Measurements from ENCODE around the gene ZNF831. TPM values are rescaled to one million over a fixed set of nuclear protein-coding genes. Genes with fewer than 3 reads are reported as not detected.

Gene ZNF831
- polyA plus RNA-seq, 2 donors: 0.09 to 0.16 TPM

GRCh38 chr20:59190466-59190865 is 26.8 kb downstream of the ZNF831 start:
- Histone ChIP-seq H3K9me3 (ENCODE audit: control insufficient read depth in 2 of 2, insufficient read depth in 1 of 2, low read depth in 1 of 2, low read length in 1 of 2) (peaks cover 0 to 1% of the 10 kb centered on the region in 2 donors), H3K4me3 (ENCODE audit: low read depth in 1 of 2, low read length in 2 of 2) (no peak overlapping the region), H3K36me3 (ENCODE audit: control insufficient read depth in 2 of 2, insufficient read depth in 2 of 2, low read length in 1 of 2) (peaks cover 0 to 2% of the 10 kb centered on the region in 2 donors), H3K4me1 (ENCODE audit: control insufficient read depth in 2 of 2, insufficient read depth in 2 of 2, low read length in 1 of 2) (no peaks in the 10 kb centered on the region), H3K27me3 (ENCODE audit: control insufficient read depth in 1 of 2, insufficient read depth in 2 of 2, low read length in 2 of 2) (no peaks in the 10 kb centered on the region), H3K27ac (ENCODE audit: low read depth in 2 of 2, low read length in 1 of 2) (no peak overlapping the region)
- WGBS, 2 donors: 71 to 72% methylated on average over 5 of the region's 5 CpGs

- no peak overlapping the region for H3K4me3 ChIP-seq (ENCODE audit: low read depth in 1 of 2, low read length in 2 of 2)
- WGBS, 2 donors: 93 to 95% methylated on average over 37 to 40 of the region's 40 CpGs
- H3K4me1 ChIP-seq (ENCODE audit: control insufficient read depth in 2 of 2, insufficient read depth in 2 of 2, low read length in 1 of 2): no peaks in the 10 kb centered on the region
- no peak overlapping the region for H3K27ac ChIP-seq (ENCODE audit: low read depth in 2 of 2, low read length in 1 of 2)
- no peaks in the 10 kb centered on the region for H3K27me3 ChIP-seq (ENCODE audit: control insufficient read depth in 1 of 2, insufficient read depth in 2 of 2, low read length in 2 of 2)
- H3K36me3 ChIP-seq (ENCODE audit: control insufficient read depth in 2 of 2, insufficient read depth in 2 of 2, low read length in 1 of 2): no peaks in the 10 kb centered on the region
- peaks cover 0 to 1% of the 10 kb centered on the region in 2 donors for H3K9me3 ChIP-seq (ENCODE audit: control insufficient read depth in 2 of 2, insufficient read depth in 1 of 2, low read depth in 1 of 2, low read length in 1 of 2)
These were observed 27.6 kb downstream of the ZNF831 start for GRCh38 chr20:59191036-59191755.

- Histone ChIP-seq H3K27me3 (ENCODE audit: control insufficient read depth in 1 of 2, insufficient read depth in 2 of 2, low read length in 2 of 2) (no peaks in the 10 kb centered on the region), H3K4me3 (ENCODE audit: low read depth in 1 of 2, low read length in 2 of 2) (no peak overlapping the region), H3K36me3 (ENCODE audit: control insufficient read depth in 2 of 2, insufficient read depth in 2 of 2, low read length in 1 of 2) (no peaks in the 10 kb centered on the region), H3K27ac (ENCODE audit: low read depth in 2 of 2, low read length in 1 of 2) (no peak overlapping the region), H3K4me1 (ENCODE audit: control insufficient read depth in 2 of 2, insufficient read depth in 2 of 2, low read length in 1 of 2) (no peaks in the 10 kb centered on the region), H3K9me3 (ENCODE audit: control insufficient read depth in 2 of 2, insufficient read depth in 1 of 2, low read depth in 1 of 2, low read length in 1 of 2) (peaks cover 0 to 1% of the 10 kb centered on the region in 2 donors)
- WGBS, 2 donors: 63 to 68% methylated on average over 51 to 66 of the region's 66 CpGs
These were observed 28.3 kb downstream of the ZNF831 start for GRCh38 chr20:59191756-59192532.

- Histone ChIP-seq H3K4me3 (ENCODE audit: low read depth in 1 of 2, low read length in 2 of 2) (no peak overlapping the region), H3K36me3 (ENCODE audit: control insufficient read depth in 2 of 2, insufficient read depth in 2 of 2, low read length in 1 of 2) (no peaks in the 10 kb centered on the region), H3K4me1 (ENCODE audit: control insufficient read depth in 2 of 2, insufficient read depth in 2 of 2, low read length in 1 of 2) (no peaks in the 10 kb centered on the region), H3K27me3 (ENCODE audit: control insufficient read depth in 1 of 2, insufficient read depth in 2 of 2, low read length in 2 of 2) (no peaks in the 10 kb centered on the region), H3K9me3 (ENCODE audit: control insufficient read depth in 2 of 2, insufficient read depth in 1 of 2, low read depth in 1 of 2, low read length in 1 of 2) (peaks cover 0 to 1% of the 10 kb centered on the region in 2 donors), H3K27ac (ENCODE audit: low read depth in 2 of 2, low read length in 1 of 2) (no peak overlapping the region)
- WGBS, 2 donors: 93 to 94% methylated on average over 25 of the region's 25 CpGs
These were observed 28.9 kb downstream of the ZNF831 start for GRCh38 chr20:59192533-59192896.

- 84% methylated on average over 7 of the region's 7 CpGs for WGBS, 2 donors
- Histone ChIP-seq H3K36me3 (ENCODE audit: control insufficient read depth in 2 of 2, insufficient read depth in 2 of 2, low read length in 1 of 2) (no peaks in the 10 kb centered on the region), H3K27ac (ENCODE audit: low read depth in 2 of 2, low read length in 1 of 2) (no peak overlapping the region), H3K9me3 (ENCODE audit: control insufficient read depth in 2 of 2, insufficient read depth in 1 of 2, low read depth in 1 of 2, low read length in 1 of 2) (peaks cover 0 to 1% of the 10 kb centered on the region in 2 donors), H3K4me1 (ENCODE audit: control insufficient read depth in 2 of 2, insufficient read depth in 2 of 2, low read length in 1 of 2) (no peaks in the 10 kb centered on the region), H3K27me3 (ENCODE audit: control insufficient read depth in 1 of 2, insufficient read depth in 2 of 2, low read length in 2 of 2) (no peaks in the 10 kb centered on the region), H3K4me3 (ENCODE audit: low read depth in 1 of 2, low read length in 2 of 2) (no peak overlapping the region)
These were observed 29.7 kb downstream of the ZNF831 start for GRCh38 chr20:59193325-59193724.

GRCh38 chr20:59194023-59194935 is 30.7 kb downstream of the ZNF831 start:
- no peak overlapping the region for H3K27ac ChIP-seq (ENCODE audit: low read depth in 2 of 2, low read length in 1 of 2)
- WGBS, 2 donors: 92 to 94% methylated on average over 24 of the region's 24 CpGs
- no peaks in the 10 kb centered on the region for H3K36me3 ChIP-seq (ENCODE audit: control insufficient read depth in 2 of 2, insufficient read depth in 2 of 2, low read length in 1 of 2)
- no peak overlapping the region for H3K4me3 ChIP-seq (ENCODE audit: low read depth in 1 of 2, low read length in 2 of 2)
- H3K9me3 ChIP-seq (ENCODE audit: control insufficient read depth in 2 of 2, insufficient read depth in 1 of 2, low read depth in 1 of 2, low read length in 1 of 2): peaks cover 0 to 1% of the 10 kb centered on the region in 2 donors
- H3K27me3 ChIP-seq (ENCODE audit: control insufficient read depth in 1 of 2, insufficient read depth in 2 of 2, low read length in 2 of 2): no peaks in the 10 kb centered on the region
- H3K4me1 ChIP-seq (ENCODE audit: control insufficient read depth in 2 of 2, insufficient read depth in 2 of 2, low read length in 1 of 2): no peaks in the 10 kb centered on the region

GRCh38 chr20:59195316-59195993 is 31.8 kb downstream of the ZNF831 start:
- no peak overlapping the region for H3K27ac ChIP-seq (ENCODE audit: low read depth in 2 of 2, low read length in 1 of 2)
- peaks cover 0 to 1% of the 10 kb centered on the region in 2 donors for H3K9me3 ChIP-seq (ENCODE audit: control insufficient read depth in 2 of 2, insufficient read depth in 1 of 2, low read depth in 1 of 2, low read length in 1 of 2)
- H3K27me3 ChIP-seq (ENCODE audit: control insufficient read depth in 1 of 2, insufficient read depth in 2 of 2, low read length in 2 of 2): no peaks in the 10 kb centered on the region
- H3K4me3 ChIP-seq (ENCODE audit: low read depth in 1 of 2, low read length in 2 of 2): no peak overlapping the region
- no peaks in the 10 kb centered on the region for H3K36me3 ChIP-seq (ENCODE audit: control insufficient read depth in 2 of 2, insufficient read depth in 2 of 2, low read length in 1 of 2)
- no peaks in the 10 kb centered on the region for H3K4me1 ChIP-seq (ENCODE audit: control insufficient read depth in 2 of 2, insufficient read depth in 2 of 2, low read length in 1 of 2)
- WGBS, 2 donors: 91 to 93% methylated on average over 18 of the region's 18 CpGs

GRCh38 chr20:59204165-59204894 is 40.7 kb downstream of the ZNF831 start:
- H3K36me3 ChIP-seq (ENCODE audit: control insufficient read depth in 2 of 2, insufficient read depth in 2 of 2, low read length in 1 of 2): no peaks in the 10 kb centered on the region
- no peaks in the 10 kb centered on the region for H3K9me3 ChIP-seq (ENCODE audit: control insufficient read depth in 2 of 2, insufficient read depth in 1 of 2, low read depth in 1 of 2, low read length in 1 of 2)
- 67 to 69% methylated on average over 10 of the region's 10 CpGs for WGBS, 2 donors
- H3K27me3 ChIP-seq (ENCODE audit: control insufficient read depth in 1 of 2, insufficient read depth in 2 of 2, low read length in 2 of 2): no peaks in the 10 kb centered on the region
- no peaks in the 10 kb centered on the region for H3K4me1 ChIP-seq (ENCODE audit: control insufficient read depth in 2 of 2, insufficient read depth in 2 of 2, low read length in 1 of 2)
- H3K4me3 ChIP-seq (ENCODE audit: low read depth in 1 of 2, low read length in 2 of 2): no peak overlapping the region
- no peak overlapping the region for H3K27ac ChIP-seq (ENCODE audit: low read depth in 2 of 2, low read length in 1 of 2)
